Karpas-422 (cell line): ENCODE data around the gene FYB1. TPM values are rescaled to one million over a fixed set of nuclear protein-coding genes. Genes with fewer than 3 reads are reported as not detected.

Source experiments
- DNase-seq: peaks from one replicate; pipeline ENCODE4 v3.0.0-alpha.2; 2015
- H2AFZ ChIP-seq: fragments of 200-600 bp; sonication (generic); 2 replicates; pipeline ENCODE4 v1.6.1; 2014; ENCODE audit warnings: antibody characterized with exemption, low read length, mixed read lengths
- H3K27ac ChIP-seq: fragments of 200-600 bp; sonication (generic); 2 replicates; pipeline ENCODE4 v1.5.1; 2014; ENCODE audit warnings: mild to moderate bottlenecking, low read length, moderate library complexity
- H3K27me3 ChIP-seq: fragments of 200-600 bp; sonication (generic); 2 replicates; pipeline ENCODE4 v1.6.1; 2014; ENCODE audit warnings: low read length, mixed read lengths
- H3K36me3 ChIP-seq: fragments of 200-600 bp; sonication (generic); 2 replicates; pipeline ENCODE4 v1.6.1; 2014; ENCODE audit warnings: low read length, mixed read lengths; ENCODE audit not compliant: insufficient read depth
- H3K4me1 ChIP-seq: fragments of 200-600 bp; sonication (generic); 2 replicates; pipeline ENCODE4 v1.6.1; 2014; ENCODE audit warnings: mild to moderate bottlenecking, low read length, mixed read lengths
- H3K4me2 ChIP-seq: fragments of 200-600 bp; sonication (generic); 2 replicates; pipeline ENCODE4 v1.6.1; 2014; ENCODE audit warnings: low read length, low read depth, mild to moderate bottlenecking; ENCODE audit not compliant: poor library complexity, severe bottlenecking
- H3K4me3 ChIP-seq: fragments of 200-600 bp; sonication (generic); 2 replicates; pipeline ENCODE4 v1.5.1; 2014; ENCODE audit warnings: mild to moderate bottlenecking, antibody characterized with exemption, low read length, mixed read lengths
- H3K79me2 ChIP-seq: fragments of 200-600 bp; sonication (generic); 2 replicates; pipeline ENCODE4 v1.6.1; 2014; ENCODE audit warnings: mild to moderate bottlenecking, low read length, mixed read lengths
- H3K9ac ChIP-seq: fragments of 200-600 bp; sonication (generic); 2 replicates; pipeline ENCODE4 v1.6.0; 2014; ENCODE audit warnings: low read length
- H3K9me2 ChIP-seq: fragments of 200-600 bp; sonication (generic), shearing (Covaris generic); replicated peaks from 2 replicates; pipeline ENCODE4 v1.6.0; 2014; ENCODE audit warnings: mild to moderate bottlenecking, low read length, moderate library complexity; ENCODE audit not compliant: insufficient read depth
- H3K9me3 ChIP-seq: fragments of 300-700, 200-600 bp; sonication (generic); 2 replicates; pipeline ENCODE4 v1.6.1; 2014; ENCODE audit warnings: low read length, mixed read lengths
- H4K20me1 ChIP-seq: fragments of 200-600 bp; sonication (generic); 2 replicates; pipeline ENCODE4 v1.6.1; 2014; ENCODE audit warnings: mild to moderate bottlenecking, antibody characterized with exemption, low read length, low read depth; ENCODE audit not compliant: insufficient read depth
- total RNA-seq: library from RNA; depleted of rRNA; stranded (reverse); fragments of >200 nt; shearing (Covaris generic); gene quantifications from 2 replicates; pipeline ENCODE4 v1.2.3, GENCODE V29; 2014; ENCODE audit warnings: low replicate concordance

Gene FYB1
- total RNA-seq, 1 experiment from 2014 or later, result 2.8 TPM

GRCh38 chr5:39117401-39117800 lies 102.0 kb downstream of the FYB1 start:
- no peaks in the 10 kb centered on the region for H4K20me1 ChIP-seq
- no peak for DNase-seq
- no peak overlapping the region for H3K27ac ChIP-seq
- H3K9ac ChIP-seq, result no peak overlapping the region
- H2AFZ ChIP-seq, result no peak overlapping the region
- H3K36me3 ChIP-seq, result no peaks in the 10 kb centered on the region
- no peak overlapping the region for H3K4me2 ChIP-seq
- H3K9me2 ChIP-seq, result no peaks in the 10 kb centered on the region
- H3K79me2 ChIP-seq, result no peaks in the 10 kb centered on the region
- no peaks in the 10 kb centered on the region for H3K9me3 ChIP-seq
- H3K4me1 ChIP-seq, result no peaks in the 10 kb centered on the region
- no peaks in the 10 kb centered on the region for H3K27me3 ChIP-seq
- H3K4me3 ChIP-seq, result no peak overlapping the region

- no peak overlapping the region for H2AFZ ChIP-seq
- no peaks in the 10 kb centered on the region for H3K4me1 ChIP-seq
- no peaks in the 10 kb centered on the region for H3K9me3 ChIP-seq
- no peaks in the 10 kb centered on the region for H3K9me2 ChIP-seq
- no peaks in the 10 kb centered on the region for H3K36me3 ChIP-seq
- H3K79me2 ChIP-seq, result no peaks in the 10 kb centered on the region
- no peak overlapping the region for H3K4me3 ChIP-seq
- DNase-seq, result no peak
- H3K27ac ChIP-seq, result no peak overlapping the region
- no peaks in the 10 kb centered on the region for H4K20me1 ChIP-seq
- no peak overlapping the region for H3K4me2 ChIP-seq
- no peak overlapping the region for H3K9ac ChIP-seq
- no peaks in the 10 kb centered on the region for H3K27me3 ChIP-seq
These were observed 102.8 kb downstream of the FYB1 start for GRCh38 chr5:39116344-39117170.

- no peak overlapping the region for H3K4me2 ChIP-seq
- no peaks in the 10 kb centered on the region for H3K27me3 ChIP-seq
- no peaks in the 10 kb centered on the region for H4K20me1 ChIP-seq
- no peaks in the 10 kb centered on the region for H3K4me1 ChIP-seq
- H3K27ac ChIP-seq, result no peak overlapping the region
- no peak overlapping the region for H3K9ac ChIP-seq
- no peaks in the 10 kb centered on the region for H3K9me2 ChIP-seq
- no peak overlapping the region for H3K4me3 ChIP-seq
- no peaks in the 10 kb centered on the region for H3K36me3 ChIP-seq
- no peak for DNase-seq
- no peaks in the 10 kb centered on the region for H3K9me3 ChIP-seq
- no peak overlapping the region for H2AFZ ChIP-seq
- no peaks in the 10 kb centered on the region for H3K79me2 ChIP-seq
These were observed 103.6 kb downstream of the FYB1 start for GRCh38 chr5:39115644-39116343.

DNA sequence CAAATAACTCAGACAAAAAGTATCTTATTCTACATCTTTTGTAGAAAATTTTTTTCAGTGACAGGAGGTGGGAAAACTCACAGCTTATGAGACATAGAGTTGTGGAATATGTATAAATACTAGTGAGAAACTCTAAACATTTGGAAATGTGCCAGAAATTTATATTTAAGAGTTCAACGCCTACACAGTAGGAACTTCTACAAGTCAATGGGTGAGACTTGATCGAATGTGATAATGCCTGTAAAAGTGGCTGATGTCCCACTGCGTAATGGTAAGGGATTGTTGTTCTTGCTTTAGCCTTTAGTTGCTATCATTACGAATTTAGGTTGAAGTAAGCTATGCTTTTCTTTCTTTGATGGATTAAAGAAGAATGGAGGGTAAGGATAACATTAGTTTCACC lies 105.2 kb downstream of the FYB1 start:
- Histone ChIP-seq H3K27me3 (no peaks in the 10 kb centered on the region), H3K36me3 (no peaks in the 10 kb centered on the region), H3K4me2 (no peak overlapping the region), H3K9ac (no peak overlapping the region), H3K27ac (no peak overlapping the region), H3K79me2 (no peaks in the 10 kb centered on the region), H3K9me3 (no peaks in the 10 kb centered on the region), H4K20me1 (no peaks in the 10 kb centered on the region), H3K4me3 (no peak overlapping the region), H2AFZ (no peak overlapping the region), H3K9me2 (no peaks in the 10 kb centered on the region), H3K4me1 (no peaks in the 10 kb centered on the region)
- no peak for DNase-seq

DNA sequence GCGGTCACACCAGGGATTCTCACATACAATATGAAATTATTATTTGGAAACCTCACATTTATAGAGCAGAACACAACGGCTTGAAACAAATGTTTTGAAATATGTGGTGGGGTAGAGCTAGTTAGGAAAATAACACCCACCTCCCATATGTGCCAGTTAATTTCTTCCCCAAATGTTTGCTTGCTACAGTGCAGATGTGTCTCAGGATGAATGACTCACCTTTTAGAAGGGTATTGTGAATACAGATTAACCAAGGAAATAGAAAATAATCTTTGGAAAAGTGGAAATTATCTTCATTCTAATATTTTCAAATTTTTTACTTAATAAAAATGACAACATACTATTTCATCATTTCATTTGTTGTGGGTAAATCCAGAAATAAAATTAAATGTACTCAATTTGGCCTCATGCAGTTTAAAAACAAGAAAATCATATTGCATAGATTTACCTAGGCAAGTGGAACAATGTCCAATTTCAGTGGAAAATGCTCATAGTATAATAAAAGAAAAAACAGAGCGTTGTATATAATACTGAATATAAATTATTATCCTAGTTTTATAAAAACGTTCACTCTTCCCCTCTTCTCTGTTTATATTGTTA lies 105.9 kb downstream of the FYB1 start:
- no peaks in the 10 kb centered on the region for H3K4me1 ChIP-seq
- H3K27me3 ChIP-seq, result no peaks in the 10 kb centered on the region
- H3K9me3 ChIP-seq, result no peaks in the 10 kb centered on the region
- H2AFZ ChIP-seq, result no peak overlapping the region
- no peak overlapping the region for H3K4me2 ChIP-seq
- H3K36me3 ChIP-seq, result no peaks in the 10 kb centered on the region
- H3K9me2 ChIP-seq, result no peaks in the 10 kb centered on the region
- no peaks in the 10 kb centered on the region for H4K20me1 ChIP-seq
- no peak overlapping the region for H3K9ac ChIP-seq
- DNase-seq, result no peak
- no peak overlapping the region for H3K4me3 ChIP-seq
- H3K27ac ChIP-seq, result no peak overlapping the region
- H3K79me2 ChIP-seq, result no peaks in the 10 kb centered on the region

- Histone ChIP-seq H3K4me1 (no peaks in the 10 kb centered on the region), H3K79me2 (no peaks in the 10 kb centered on the region), H2AFZ (no peak overlapping the region), H3K27ac (no peak overlapping the region), H3K4me2 (no peak overlapping the region), H4K20me1 (no peaks in the 10 kb centered on the region), H3K36me3 (no peaks in the 10 kb centered on the region), H3K9ac (no peak overlapping the region), H3K9me2 (no peaks in the 10 kb centered on the region), H3K9me3 (no peaks in the 10 kb centered on the region), H3K27me3 (no peaks in the 10 kb centered on the region), H3K4me3 (no peak overlapping the region)
- no peak for DNase-seq
These were observed 109.8 kb downstream of the FYB1 start for GRCh38 chr5:39109606-39110005.

DNA sequence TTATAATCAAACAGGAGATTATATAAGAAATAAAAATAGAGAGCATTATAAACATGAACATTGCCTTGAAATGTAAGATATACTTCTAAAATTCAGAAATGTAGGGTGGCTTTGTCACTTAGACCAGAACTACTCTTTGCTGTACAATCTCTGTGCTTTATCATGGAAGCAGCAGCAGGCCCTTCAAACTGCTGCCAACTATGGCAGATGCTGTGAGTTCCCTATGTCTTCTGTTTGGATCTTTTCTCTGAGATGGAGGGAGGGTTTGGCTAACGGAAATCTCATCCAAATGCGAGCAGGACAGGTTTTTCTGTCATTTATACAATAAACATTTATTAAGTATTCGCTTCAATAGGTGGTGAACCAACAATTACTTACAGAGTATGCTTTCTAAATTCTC lies 110.4 kb downstream of the FYB1 start:
- Histone ChIP-seq H3K4me1 (no peaks in the 10 kb centered on the region), H3K27me3 (no peaks in the 10 kb centered on the region), H3K36me3 (no peaks in the 10 kb centered on the region), H3K9me3 (no peaks in the 10 kb centered on the region), H3K27ac (no peak overlapping the region), H3K79me2 (no peaks in the 10 kb centered on the region), H4K20me1 (no peaks in the 10 kb centered on the region), H3K9me2 (no peaks in the 10 kb centered on the region), H3K4me2 (no peak overlapping the region), H2AFZ (no peak overlapping the region), H3K4me3 (no peak overlapping the region), H3K9ac (no peak overlapping the region)
- no peak for DNase-seq

DNA sequence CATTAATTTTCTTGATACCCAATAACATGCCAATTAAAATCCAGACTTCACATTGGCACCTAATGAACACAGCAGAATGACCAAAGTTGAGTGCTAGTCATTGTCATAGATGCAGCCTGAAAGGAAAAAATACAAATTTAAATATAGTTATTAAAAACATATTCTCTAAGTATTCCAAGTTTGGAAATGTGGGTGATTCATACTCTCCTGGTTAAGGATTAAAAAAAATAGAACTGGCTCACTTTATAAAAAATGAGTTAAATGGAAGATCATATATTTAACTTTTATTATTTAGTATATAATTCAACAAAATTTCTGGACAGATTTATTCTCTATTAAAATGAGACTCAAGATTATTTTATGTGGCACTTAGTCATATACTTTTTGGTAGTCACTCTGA lies 112.0 kb downstream of the FYB1 start:
- H4K20me1 ChIP-seq, result no peaks in the 10 kb centered on the region
- H3K4me1 ChIP-seq, result no peaks in the 10 kb centered on the region
- H3K36me3 ChIP-seq, result no peaks in the 10 kb centered on the region
- no peak overlapping the region for H3K4me2 ChIP-seq
- no peak overlapping the region for H3K9ac ChIP-seq
- H3K27ac ChIP-seq, result no peak overlapping the region
- H3K4me3 ChIP-seq, result no peak overlapping the region
- H3K79me2 ChIP-seq, result no peaks in the 10 kb centered on the region
- no peaks in the 10 kb centered on the region for H3K9me2 ChIP-seq
- no peaks in the 10 kb centered on the region for H3K27me3 ChIP-seq
- no peaks in the 10 kb centered on the region for H3K9me3 ChIP-seq
- no peak for DNase-seq
- H2AFZ ChIP-seq, result no peak overlapping the region
